ENCODE results near the gene SRC.

- TF ChIP-seq POLR2A (IDR thresholded peaks at IDR 0.05; ENCODE audit: low read depth, low read length) (no peak), POLR2AphosphoS5 (IDR thresholded peaks at IDR 0.05; ENCODE audit: low read depth, low read length) (no peak)
These were observed 69.5 kb downstream of the SRC start for GRCh38 chr20:37415118-37416085.
